Stimulated activated CD8-positive, alpha-beta memory T cell treated with anti-CD3 and anti-CD28 coated beads, Interleukin-12 subunit alpha, Interleukin-12 subunit beta, amount 100 ng/mL, for 1 hour (primary cell): ENCODE measurements around the gene USP32.

Experiments used
- DNase-seq: peaks from one replicate; pipeline ENCODE4 v3.0.0-alpha.2; 2020; ENCODE audit warnings: low read depth

USP32 gene

GRCh38 chr17:60174035-60174434 lies 217.9 kb downstream of the USP32 start:
- DNase-seq: no peak

- DNase-seq: no peak
These were observed 218.6 kb downstream of the USP32 start for GRCh38 chr17:60173304-60173819.

GRCh38 chr17:60171753-60172079 lies 220.2 kb downstream of the USP32 start:
- DNase-seq: no peak

- no peak for DNase-seq
These were observed 220.8 kb downstream of the USP32 start for GRCh38 chr17:60170835-60171752.

DNA sequence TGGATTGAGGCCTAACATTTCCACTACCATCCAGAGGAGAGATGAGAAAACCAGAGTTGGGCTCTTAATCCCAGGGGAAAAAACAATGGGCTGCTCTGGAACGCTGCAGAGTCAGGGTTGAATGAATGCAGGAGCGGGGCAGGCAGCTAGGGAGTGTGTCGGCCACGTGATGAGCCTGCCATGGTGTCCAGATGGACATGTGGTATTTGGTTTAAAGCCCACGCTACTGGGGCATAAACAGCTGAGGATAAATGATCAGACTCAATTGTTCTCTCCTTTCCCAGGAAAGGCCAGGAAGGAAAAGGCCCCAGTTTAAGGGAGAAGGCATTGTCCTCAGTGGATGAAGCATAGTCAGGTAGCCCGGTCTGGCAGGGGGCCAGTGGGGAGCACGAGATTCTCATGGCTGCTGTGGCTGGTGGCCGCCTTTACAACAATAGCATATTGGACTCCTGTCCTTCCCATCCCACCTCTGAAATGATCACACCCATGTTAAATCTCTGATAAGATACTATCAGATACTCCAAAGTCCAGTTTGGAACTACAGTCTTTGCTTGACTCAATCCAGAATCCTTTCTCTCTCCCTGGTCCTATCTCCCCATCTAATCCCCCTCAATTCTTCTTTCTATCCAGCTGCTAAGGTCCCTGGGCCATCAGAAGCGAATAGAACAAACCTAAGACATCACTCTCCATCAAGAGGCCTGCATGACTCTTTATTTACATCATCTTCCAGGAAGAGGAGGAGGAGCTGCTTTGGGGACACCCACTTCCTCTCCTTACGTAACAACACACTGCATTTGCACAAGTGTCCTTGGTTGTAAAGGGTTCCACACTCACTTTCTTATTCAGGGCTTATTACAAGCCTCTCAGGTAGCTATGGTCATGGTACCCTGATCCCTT lies 221.8 kb downstream of the USP32 start:
- DNase-seq: no peak

GRCh38 chr17:60168654-60169053 lies 223.3 kb downstream of the USP32 start:
- no peak for DNase-seq

- no peak for DNase-seq
These were observed 224.7 kb downstream of the USP32 start for GRCh38 chr17:60167065-60167741.

DNA sequence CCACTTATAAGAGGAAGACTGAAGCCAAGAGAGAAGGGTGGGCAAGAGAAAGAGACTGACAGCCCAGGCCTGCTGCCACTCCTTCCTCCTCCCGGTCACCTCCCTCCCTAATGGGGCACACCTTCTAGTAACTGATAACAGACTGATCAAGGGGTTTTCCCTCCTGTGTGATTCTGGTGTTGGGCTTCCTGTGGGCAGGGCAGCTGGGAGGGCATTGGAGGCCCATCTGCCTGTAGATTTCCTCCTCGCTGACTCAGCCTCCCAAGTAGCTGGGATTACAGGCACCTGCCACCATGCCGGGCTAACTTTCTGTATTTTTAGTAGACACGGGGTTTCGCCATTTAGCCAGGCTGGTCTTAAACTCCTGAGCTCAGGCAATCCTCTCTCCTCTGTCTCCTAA lies 226.0 kb downstream of the USP32 start:
- DNase-seq: no peak

- no peak for DNase-seq
These were observed 226.7 kb downstream of the USP32 start for GRCh38 chr17:60165223-60165622.

DNA sequence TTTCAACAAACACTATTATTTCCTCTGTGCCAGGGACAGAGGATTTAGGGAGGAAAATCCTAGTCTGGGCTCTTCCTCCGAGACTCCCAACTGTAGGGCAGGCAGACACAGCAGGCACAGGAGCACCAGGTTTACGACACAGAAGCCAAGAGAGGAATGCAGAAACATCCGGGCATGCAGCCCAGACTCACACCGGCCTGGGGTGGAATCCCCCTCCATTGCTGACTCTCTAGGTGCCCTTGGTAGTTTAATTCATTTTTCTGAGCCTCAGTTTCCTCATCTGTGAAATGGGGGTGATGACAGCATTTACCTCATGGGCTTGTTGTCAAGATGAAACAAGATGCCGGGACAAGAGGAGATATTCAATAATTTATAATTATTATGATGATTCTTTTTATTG lies 227.2 kb downstream of the USP32 start:
- no peak for DNase-seq

- no peak for DNase-seq
These were observed 227.8 kb downstream of the USP32 start for GRCh38 chr17:60164164-60164563.

- DNase-seq: no peak
These were observed 228.7 kb downstream of the USP32 start for GRCh38 chr17:60163108-60163784.

DNA sequence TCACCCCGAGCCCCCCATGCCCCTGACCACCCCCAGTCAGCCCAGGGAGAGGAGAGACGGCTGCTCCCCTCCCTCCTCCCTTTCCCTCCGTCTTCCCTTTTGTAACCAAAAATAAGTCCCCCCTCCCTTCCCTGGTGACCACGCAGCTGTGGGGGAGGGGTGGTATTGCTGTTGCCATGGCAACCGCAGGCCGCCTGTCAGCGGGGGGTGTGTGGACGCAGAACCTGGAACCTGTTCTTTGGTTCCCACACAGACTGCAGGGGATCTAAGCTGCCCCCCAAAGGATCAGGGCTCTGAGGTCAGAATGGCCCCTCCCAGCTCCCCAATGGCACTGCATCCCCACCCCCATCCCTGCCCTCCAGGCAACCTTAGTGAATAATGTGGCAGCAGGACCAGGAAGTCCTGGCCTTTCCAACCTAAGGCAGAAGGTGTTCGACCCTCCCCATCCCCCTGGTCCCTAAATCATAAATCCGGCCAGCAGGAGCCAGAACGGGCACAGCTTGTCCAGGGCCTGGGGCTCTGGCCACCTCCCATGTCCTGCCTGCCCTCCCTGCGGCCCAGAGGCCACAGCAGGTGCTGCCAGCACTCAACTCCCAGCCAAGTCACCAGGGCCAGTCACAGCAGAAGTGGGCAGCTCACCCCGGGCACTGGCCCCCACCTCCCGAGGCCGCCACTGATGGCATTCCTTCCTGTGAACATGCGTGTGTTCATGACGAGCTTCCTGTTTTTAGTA lies 230.2 kb downstream of the USP32 start:
- DNase-seq: no peak

DNA sequence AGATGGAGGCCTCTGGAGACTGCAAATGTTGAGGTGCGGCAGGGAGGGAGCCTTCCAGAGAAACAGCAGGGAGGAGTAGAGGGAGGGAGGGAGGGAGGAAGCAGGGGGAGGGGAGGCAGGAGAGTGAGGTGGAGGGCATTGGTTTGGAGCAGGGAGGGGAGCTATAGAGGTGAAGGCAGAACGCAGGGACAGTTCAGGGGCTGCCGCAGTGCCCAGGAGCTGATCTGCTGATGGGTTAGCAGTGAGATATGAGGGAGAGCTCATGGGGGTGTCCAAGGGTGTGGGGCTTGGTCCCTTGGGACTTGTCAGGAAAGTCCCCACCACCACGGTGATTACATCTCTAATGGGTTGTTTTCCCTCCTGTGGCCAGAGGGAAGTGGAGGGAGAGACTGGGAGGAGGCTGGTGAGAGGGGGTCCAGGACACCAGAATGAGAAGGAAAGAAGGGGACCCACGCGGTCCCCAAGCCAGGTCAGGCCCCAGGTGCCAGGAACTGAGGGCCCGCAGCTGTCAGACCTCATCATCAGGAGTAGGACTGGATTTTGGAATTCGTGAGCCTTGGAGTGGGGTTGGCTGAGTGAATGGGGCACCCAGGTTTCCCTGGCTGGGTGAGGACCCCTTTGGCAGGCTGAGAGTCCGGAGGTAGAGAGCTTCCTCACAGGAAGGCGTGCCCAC lies 231.0 kb downstream of the USP32 start:
- no peak for DNase-seq

- DNase-seq: no peak
These were observed 232.5 kb downstream of the USP32 start for GRCh38 chr17:60159479-60159866.

DNA sequence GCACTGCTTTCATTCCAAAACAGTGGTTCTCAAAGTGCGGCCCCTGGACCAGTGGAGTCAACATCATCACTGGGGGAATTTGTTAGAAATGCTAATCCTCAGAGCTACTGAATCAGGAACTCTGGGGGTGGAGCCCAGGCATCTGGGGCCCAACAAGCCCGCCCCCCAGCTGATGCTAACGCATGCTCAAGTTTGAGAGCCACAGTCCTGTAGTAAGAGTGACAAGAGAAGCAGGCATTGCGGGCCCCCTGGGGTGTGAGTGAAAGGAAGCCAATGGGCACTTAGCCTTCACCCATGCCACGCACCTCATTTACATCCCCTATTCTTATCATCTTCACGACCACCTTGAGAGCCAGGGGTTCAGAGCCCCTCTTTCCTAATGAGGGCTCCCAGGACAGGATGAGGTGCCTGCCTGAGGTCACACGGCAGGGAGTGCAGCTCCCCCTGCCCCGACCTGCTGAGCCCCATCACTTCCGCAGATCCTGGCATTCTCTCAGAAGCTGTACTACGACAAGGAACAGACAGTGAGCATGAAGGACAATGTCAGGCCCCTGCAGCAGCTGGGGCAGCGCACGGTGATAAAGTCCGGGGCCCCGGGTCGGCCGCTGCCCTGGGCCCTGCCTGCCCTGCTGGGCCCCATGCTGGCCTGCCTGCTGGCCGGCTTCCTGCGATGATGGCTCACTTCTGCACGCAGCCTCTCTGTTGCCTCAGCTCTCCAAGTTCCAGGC lies 233.0 kb downstream of the USP32 start:
- no peak for DNase-seq

DNA sequence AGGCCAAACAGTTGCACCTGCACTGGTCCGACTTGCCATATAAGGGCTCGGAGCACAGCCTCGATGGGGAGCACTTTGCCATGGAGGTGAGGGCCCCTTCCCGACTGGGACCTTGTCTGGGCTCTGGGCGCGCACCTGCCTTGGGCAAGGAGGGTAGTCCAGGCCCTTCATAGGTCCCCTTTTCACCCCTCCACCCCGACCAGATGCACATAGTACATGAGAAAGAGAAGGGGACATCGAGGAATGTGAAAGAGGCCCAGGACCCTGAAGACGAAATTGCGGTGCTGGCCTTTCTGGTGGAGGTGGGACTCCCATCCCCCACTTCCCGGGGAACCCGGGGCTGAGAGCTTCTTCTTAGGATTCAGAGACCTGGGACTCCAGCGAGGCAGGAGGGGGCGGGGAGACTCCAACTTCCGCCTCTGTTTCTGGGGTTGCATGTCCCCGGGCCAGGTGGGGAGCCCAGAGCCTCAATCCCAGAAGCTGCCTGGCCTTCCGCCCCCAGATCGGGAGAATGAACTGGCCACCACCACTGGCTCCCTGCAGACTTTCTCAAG lies 234.4 kb downstream of the USP32 start:
- no peak for DNase-seq

GRCh38 chr17:60156746-60157145 lies 235.2 kb downstream of the USP32 start:
- no peak for DNase-seq

GRCh38 chr17:60155815-60156214 lies 236.1 kb downstream of the USP32 start:
- no peak for DNase-seq

DNA sequence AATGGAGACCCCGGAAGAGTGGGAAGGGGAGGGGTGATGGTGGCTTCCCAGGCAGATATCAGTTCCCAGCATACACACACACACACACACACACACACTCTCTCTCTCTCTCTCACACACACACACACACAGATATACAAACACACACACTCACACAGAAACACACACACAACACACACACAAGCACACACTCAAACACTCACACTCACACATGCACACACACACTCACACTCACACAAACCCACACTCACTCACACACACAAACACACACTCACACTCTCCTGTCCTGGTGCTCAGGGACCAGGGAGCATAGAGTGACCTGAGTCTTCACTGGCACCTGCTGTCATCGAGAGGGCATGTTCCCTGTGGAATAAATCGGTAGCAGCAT lies 236.5 kb downstream of the USP32 start:
- no peak for DNase-seq
